ENCODE data around the gene GBP5.
"Not testable (repeated sequence)": the region's sequence is repeated elsewhere in the genome, so short reads cannot be mapped to it uniquely, and the experiment has no call there.

The GBP5 gene

GRCh38 chr1:89284078-89284763 is 11.6 kb upstream of the GBP5 start:
- DNase-seq (ENCODE audit: low read depth in 2 of 2, low spot score in 1 of 2) = not testable (repeated sequence)

DNA sequence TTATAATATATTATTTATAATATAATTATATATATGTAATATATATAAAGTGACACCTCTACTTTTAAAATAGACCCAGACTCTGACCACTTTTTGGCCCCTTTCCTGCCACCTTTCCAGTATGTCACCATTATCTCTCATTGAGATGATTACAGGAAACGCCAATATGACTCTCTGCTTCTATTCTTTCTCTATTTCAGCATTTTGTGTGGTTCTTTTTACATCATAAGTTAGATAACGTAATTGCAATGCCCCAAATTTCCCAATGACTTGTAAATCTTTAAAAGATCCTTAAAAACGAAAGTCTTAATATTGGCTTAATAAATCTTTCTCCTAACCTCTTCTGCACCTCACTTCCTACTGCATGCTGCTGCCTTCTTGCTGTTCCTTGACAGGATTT is 8.1 kb upstream of the GBP5 start:
- DNase-seq (ENCODE audit: low read depth in 2 of 2, low spot score in 1 of 2) = no peak

DNA sequence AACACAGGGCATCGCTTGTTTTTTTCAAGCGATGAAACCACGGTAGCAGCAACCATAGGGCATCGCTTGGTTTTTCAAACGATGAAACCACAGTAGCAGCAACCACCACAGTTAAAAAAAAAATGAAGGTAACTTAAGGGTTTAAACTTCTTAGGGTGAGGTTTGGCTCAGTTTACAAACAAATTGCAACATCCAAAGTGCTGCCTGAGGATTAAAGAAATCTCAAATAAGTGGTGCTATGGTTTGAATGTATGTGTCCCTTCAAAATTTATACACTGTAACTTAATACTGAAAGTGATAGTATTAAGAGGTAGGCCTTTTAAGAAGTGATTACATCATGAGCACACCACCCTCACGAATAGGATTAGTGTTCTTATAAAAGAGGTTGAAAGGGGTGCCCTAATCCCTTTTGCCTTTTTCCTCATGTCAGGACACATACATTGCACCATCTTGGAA is 6.4 kb upstream of the GBP5 start:
- DNase-seq (ENCODE audit: low read depth in 2 of 2, low spot score in 1 of 2) = no peak

GRCh38 chr1:89277725-89278124 is 5.1 kb upstream of the GBP5 start:
- no peak for DNase-seq (ENCODE audit: low read depth in 2 of 2, low spot score in 1 of 2)

- no peak for DNase-seq (ENCODE audit: low read depth in 2 of 2, low spot score in 1 of 2)
Measured at GRCh38 chr1:89276690-89277089, 4.0 kb upstream of the GBP5 start.

GRCh38 chr1:89274411-89274857 is 1.8 kb upstream of the GBP5 start:
- DNase-seq (ENCODE audit: low read depth in 2 of 2, low spot score in 1 of 2) = no peak

DNA sequence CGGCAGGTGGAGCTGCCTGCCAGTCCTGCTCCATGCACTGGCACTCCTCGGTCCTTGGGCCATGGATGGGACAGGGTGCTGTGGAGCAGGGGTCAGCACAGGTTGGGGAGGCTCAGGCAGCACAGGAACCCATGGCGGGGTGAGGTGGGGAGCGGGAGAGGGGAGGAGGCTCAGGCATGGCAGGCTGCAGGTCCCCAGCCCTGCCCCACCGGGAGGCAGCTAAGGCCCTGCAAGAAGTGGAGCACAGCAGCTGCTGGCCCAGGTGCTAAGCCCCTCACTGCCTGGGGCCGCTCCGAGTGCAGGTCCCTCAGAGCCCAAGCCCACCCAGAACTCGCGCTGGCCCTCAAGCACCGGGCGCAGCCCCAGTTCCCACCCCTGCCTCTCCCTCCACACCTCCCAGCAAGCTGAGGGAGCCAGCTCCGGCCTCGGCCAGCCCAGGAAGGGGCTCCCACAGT is 691 bp upstream of the GBP5 start:
- DNase-seq (ENCODE audit: low read depth in 2 of 2, low spot score in 1 of 2) = no peak

DNA sequence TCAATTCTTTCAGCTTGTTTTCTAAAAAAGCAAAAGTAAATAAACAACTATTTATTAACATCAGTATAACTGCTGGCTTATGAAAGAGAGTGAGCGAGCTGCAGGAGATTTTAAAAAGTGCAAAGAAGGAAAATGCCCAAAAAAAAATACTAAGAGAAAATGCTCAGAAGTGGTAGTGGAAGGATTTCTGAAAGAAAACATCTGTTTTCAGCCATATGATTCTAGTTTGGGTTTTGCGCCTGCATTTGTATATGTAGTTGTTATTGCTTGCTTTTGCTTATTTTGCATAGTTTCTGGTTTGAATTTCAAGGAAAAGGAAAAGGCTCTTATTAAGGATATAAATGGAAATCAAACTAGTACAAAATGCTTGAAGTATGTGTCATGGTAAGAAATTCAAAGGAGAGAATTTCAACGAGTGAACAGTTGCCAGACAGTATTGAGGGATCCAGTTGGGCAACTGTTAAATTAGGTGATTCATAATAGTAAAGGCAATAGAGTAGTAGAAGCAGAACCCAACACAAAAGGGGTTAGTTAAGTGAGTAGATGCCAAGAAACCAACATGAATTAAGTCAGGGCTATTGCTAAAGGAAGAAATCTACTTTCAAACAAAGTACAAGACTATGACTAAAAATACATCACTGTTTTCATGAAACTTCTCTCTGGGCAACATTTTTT is 1.2 kb downstream of the GBP5 start:
- DNase-seq (ENCODE audit: low read depth in 2 of 2, low spot score in 1 of 2) = no peak

DNA sequence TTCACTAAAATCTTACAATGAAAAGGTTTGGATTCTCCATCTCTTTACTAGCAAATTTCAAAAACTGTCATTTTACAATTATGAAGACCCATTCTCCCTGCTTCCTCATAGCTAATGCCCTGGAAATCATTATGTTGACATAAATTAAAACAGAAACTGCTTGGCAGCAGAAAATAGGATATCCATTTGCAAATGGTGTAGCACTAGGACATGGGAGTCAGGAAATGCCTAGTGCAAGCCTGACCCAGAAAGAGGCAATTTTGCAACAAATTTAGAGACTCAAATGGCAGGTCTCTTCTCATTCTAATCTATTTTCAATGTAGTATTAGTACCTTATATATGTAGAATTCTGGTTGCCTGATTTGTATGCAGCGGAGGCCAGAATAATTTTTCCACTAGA is 2.2 kb downstream of the GBP5 start:
- no peak for DNase-seq (ENCODE audit: low read depth in 2 of 2, low spot score in 1 of 2)

- no peak for DNase-seq (ENCODE audit: low read depth in 2 of 2, low spot score in 1 of 2)
Measured at GRCh38 chr1:89269277-89269676, 3.4 kb downstream of the GBP5 start.

GRCh38 chr1:89262643-89263042 is 10.0 kb downstream of the GBP5 start:
- no peak for DNase-seq (ENCODE audit: low read depth in 2 of 2, low spot score in 1 of 2)

DNA sequence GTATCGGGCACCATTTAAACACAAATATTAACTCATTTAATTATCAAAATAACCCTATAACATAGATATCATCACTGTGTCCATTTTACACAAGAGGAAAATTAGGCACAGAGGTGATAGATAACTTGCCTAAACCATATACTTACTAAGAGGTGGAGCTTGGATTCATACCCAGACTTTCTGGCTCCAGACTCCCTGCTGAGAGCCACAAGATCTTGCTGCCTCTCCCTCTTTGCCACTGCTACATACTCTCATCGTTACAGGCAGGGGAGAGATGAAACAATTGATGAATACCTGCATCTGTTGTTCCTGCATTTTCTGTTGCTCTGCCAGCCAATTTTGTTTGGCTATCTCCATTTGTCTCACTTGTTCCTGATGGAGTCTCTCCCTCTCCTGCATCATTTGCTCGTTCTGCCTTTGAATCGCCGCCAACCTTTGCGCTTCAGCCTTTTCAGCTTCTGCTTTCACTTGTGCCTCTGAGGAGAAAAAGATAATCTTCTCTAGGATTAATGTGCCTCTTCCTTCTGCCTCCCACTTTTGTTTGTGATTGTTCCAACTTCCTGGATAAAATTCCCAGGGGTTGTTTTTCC is 10.6 kb downstream of the GBP5 start:
- DNase-seq (ENCODE audit: low read depth in 2 of 2, low spot score in 1 of 2) = no peak

GRCh38 chr1:89260566-89261255 is 11.9 kb downstream of the GBP5 start:
- no peak for DNase-seq (ENCODE audit: low read depth in 2 of 2, low spot score in 1 of 2)

DNA sequence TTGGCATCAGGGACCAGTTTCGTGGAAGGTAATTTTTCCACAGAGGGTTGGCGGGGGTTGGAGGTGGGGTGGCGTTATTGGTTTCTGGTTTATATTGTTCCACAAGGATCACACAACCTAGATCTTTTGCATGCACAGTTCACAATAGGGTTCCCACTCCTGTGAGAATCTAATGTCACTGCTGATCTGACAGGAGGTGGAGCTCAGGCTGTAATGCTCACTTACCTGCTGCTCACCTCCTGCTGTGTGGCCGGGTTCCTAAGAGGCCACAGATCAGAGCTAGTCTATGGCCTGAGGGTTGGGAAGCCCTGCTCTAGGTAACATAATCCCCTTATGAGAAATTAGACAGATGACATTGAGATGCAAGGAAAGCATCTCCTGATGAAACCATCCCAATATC is 12.6 kb downstream of the GBP5 start:
- DNase-seq (ENCODE audit: low read depth in 2 of 2, low spot score in 1 of 2) = no peak

DNA sequence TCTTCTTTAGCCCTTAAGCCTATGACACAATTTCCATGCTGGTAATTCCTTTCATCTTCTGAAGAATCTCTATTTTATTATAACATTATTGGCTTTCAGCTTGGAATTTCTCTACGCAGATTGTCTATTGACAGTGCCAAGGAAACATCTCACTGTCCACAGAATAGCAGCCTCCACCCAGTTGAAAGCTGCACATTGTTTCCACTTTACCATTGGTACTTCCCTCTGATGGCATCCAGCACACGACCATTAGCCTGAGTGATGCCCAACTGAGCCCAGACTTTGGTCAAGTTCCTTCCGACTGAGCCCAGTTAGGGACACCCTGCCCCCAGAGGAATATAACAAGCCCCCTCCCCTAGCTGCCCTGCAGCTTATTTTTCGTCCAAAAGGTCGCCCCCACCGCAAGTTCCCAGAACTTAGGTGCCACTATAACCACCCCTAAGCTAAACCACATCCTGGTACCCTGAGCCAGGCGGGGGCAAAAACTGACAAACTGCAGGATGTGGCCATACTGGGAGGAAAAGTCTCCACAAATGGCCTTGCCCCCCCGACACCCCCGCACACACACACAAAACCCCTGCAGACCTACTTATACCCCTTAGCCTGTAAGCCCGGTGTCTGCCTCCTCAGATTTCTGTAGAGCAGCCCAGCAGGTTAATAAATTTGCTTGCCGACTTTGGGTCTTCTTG is 13.2 kb downstream of the GBP5 start:
- DNase-seq (ENCODE audit: low read depth in 2 of 2, low spot score in 1 of 2) = peak in 1 of 2 donors; percentile 41

DNA sequence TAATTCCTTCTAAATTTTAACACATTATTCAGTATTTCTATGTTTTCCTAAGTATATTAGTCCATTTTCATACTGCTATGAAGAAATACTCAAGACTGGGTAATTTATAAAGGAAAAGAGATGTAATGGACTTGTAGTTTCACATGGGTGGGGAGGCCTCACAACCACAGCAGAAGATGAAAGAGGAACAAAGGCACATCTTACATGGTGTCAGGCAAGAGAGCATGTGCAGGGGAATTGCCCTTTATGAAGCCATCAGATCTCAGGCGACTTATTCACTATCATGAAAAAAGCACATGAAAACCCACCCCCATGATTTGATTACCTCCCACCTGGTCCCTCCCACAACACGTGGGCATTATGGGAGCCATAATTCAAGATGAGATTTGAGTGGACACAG is 15.6 kb downstream of the GBP5 start:
- no peak for DNase-seq (ENCODE audit: low read depth in 2 of 2, low spot score in 1 of 2)

GRCh38 chr1:89255581-89255980 is 17.1 kb downstream of the GBP5 start:
- not testable (repeated sequence) for DNase-seq (ENCODE audit: low read depth in 2 of 2, low spot score in 1 of 2)

DNA sequence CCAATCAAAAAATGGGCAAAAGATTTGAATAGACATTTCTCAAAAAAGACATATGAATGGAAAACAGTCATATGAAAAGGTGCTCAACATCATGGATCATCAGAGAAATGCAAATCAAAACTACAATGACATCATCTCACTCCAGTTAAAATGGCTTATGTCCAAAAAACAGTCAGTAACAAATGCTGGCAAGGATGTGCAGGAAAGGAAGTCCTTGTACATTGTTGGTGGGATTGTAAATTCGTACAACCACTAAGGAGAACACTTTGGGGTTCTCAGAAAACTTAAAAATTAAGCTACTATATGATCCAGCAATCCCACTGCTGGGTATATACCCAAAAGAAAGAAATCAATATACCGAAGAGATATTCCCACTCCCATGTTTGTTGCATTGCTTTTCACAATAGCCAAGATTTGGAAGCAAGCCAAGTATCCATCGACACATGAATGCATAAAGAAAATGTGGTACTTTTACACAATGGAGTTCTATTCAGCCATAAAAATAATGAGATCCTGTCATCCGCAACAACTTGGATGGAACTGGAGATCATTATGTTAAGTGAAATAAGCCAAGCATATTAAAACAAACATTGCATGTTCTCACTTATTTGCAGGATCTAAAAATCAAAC is 17.9 kb downstream of the GBP5 start:
- no peak for DNase-seq (ENCODE audit: low read depth in 2 of 2, low spot score in 1 of 2)

DNA sequence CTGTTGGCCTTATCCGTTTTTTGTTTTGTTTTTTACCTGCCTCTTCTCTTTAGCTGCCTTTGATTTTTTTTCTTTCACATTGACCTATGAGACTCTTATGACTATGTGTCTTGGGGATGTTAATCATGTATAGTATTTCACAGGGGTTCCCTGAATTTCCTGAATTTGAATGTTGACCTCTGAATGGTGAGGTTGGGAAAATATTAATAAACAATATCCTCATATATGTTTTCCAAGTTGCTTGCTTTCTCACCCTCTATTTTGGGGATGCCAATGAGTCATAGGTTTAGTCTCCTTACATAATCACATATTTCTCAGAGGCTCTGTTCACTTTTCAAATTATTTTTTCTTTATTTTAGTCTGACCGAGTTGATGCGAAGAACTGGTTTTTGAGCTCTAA is 29.6 kb downstream of the GBP5 start:
- DNase-seq (ENCODE audit: low read depth in 2 of 2, low spot score in 1 of 2) = no peak
